SK-N-SH (cell line): ENCODE results near the gene NLN. TPM values are rescaled to one million over a fixed set of nuclear protein-coding genes. Genes with fewer than 3 reads are reported as not detected.

Experiments used
- CTCF ChIA-PET: fragments of 300-600, 350-600 bp; formaldehyde crosslinking; extraction: SDS; loops from one replicate; lab custom pipeline; 2021; lab: Yijun Ruan, JAX
- POLR2A ChIA-PET: fragments of 350-600 bp; sonication (Branson Sonifier 250); formaldehyde crosslinking; extraction: SDS; loops from one replicate; lab custom pipeline; 2020; ENCODE audit warnings: antibody characterized with exemption, inconsistent platforms; lab: Yijun Ruan, JAX
- DNase-seq: peaks from one replicate; pipeline ENCODE4 v3.0.0; 2012
- H2AFZ ChIP-seq: fragments of 200-600 bp; sonication (generic); 2 replicates; pipeline ENCODE4 v1.8.1; 2016; ENCODE audit warnings: antibody characterized with exemption, mild to moderate bottlenecking, low read depth
- H3F3A ChIP-seq: fragments of 200-600 bp; sonication (generic); replicated peaks from 2 replicates; pipeline ENCODE3; 2016; ENCODE audit warnings: antibody characterized with exemption, mild to moderate bottlenecking; ENCODE audit not compliant: insufficient read depth
- H3K27ac ChIP-seq, 2 experiments: fragments of 200-500 bp in 1 of 2; fragments of 200-600 bp in 1 of 2; sonication (Bioruptor generic) in 1 of 2; sonication (generic), shearing (Covaris generic) in 1 of 2; 2 replicates each; pipeline versions ENCODE4 v1.5.1 to v1.6.1; 2014 to 2016; ENCODE audit warnings: low read depth in 2 of 2, inconsistent platforms in 1 of 2, low read length in 1 of 2, mild to moderate bottlenecking in 1 of 2, mixed read lengths in 1 of 2
- H3K27me3 ChIP-seq: fragments of 200-600 bp; sonication (generic), shearing (Covaris generic); 2 replicates; pipeline ENCODE4 v1.6.1; 2016; ENCODE audit warnings: mixed run types; ENCODE audit not compliant: insufficient read depth
- H3K36me3 ChIP-seq, 2 experiments: fragments of 200-500 bp in 1 of 2; fragments of 200-600 bp in 1 of 2; sonication (Bioruptor generic) in 1 of 2; sonication (generic) in 1 of 2; replicated peaks in 1 of 2; 2 replicates each; pipeline versions ENCODE3 to v1.5.1; 2014 to 2016; ENCODE audit warnings: low read length in 1 of 2, mild to moderate bottlenecking in 1 of 2; ENCODE audit not compliant: insufficient read depth in 2 of 2, control insufficient read depth in 1 of 2
- H3K4me1 ChIP-seq, 2 experiments: fragments of 200-500 bp in 1 of 2; fragments of 200-600 bp in 1 of 2; sonication (Bioruptor generic) in 1 of 2; sonication (generic), shearing (Covaris generic) in 1 of 2; 2 replicates each; pipeline versions ENCODE4 v1.5.1 to v1.6.1; 2014 to 2016; ENCODE audit warnings: low read depth in 1 of 2, low read length in 1 of 2, mixed run types in 1 of 2; ENCODE audit not compliant: insufficient read depth in 2 of 2, control insufficient read depth in 1 of 2
- H3K4me2 ChIP-seq: fragments of 200-600 bp; sonication (generic), shearing (Covaris generic); 2 replicates; pipeline ENCODE4 v1.6.1; 2017; ENCODE audit warnings: mixed run types
- H3K4me3 ChIP-seq, 2 experiments: fragments of 200-500 bp in 1 of 2; fragments of 200-600 bp in 1 of 2; sonication (Bioruptor generic) in 1 of 2; sonication (generic), shearing (Covaris generic) in 1 of 2; 2 replicates each; pipeline versions ENCODE4 v1.5.1 to v1.8.1; 2014 to 2016; ENCODE audit warnings: low read depth in 2 of 2, inconsistent platforms in 1 of 2, low read length in 1 of 2, mild to moderate bottlenecking in 1 of 2, mixed read lengths in 1 of 2, moderate library complexity in 1 of 2
- H3K79me2 ChIP-seq: fragments of 200-600 bp; sonication (generic); 2 replicates; pipeline ENCODE4 v1.8.1; 2017; ENCODE audit warnings: mild to moderate bottlenecking; ENCODE audit not compliant: insufficient read depth
- H3K9ac ChIP-seq: fragments of 200-600 bp; sonication (generic); 2 replicates; pipeline ENCODE4 v1.6.1; 2017; ENCODE audit warnings: mixed run types
- H3K9me2 ChIP-seq: fragments of 200-600 bp; sonication (generic); 2 replicates; pipeline ENCODE4 v1.6.1; 2017; ENCODE audit warnings: mixed run types
- H3K9me3 ChIP-seq: fragments of 200-600 bp; sonication (generic); 2 replicates; pipeline ENCODE4 v1.6.1; 2017; ENCODE audit warnings: mixed run types, mild to moderate bottlenecking, moderate library complexity
- H4K20me1 ChIP-seq: fragments of 200-600 bp; sonication (generic); 2 replicates; pipeline ENCODE4 v1.6.1; 2017; ENCODE audit warnings: mild to moderate bottlenecking, mixed run types; ENCODE audit not compliant: insufficient read depth
- CHD2 ChIP-seq: fragments of 150-350 bp; IDR thresholded peaks from 2 replicates; pipeline ENCODE4 v1.6.1; 2018; ENCODE audit warnings: low read length; ENCODE audit not compliant: partially characterized antibody
- EP300 ChIP-seq, 2 experiments: IDR thresholded peaks; 2 replicates each; pipeline versions ENCODE4 v1.4.0 to v1.6.1; 2012; ENCODE audit warnings: borderline replicate concordance in 1 of 2, low read depth in 1 of 2, low read length in 1 of 2
- IRF3 ChIP-seq: fragments of 150-350 bp; IDR thresholded peaks from 2 replicates; pipeline ENCODE4 v1.6.1; 2016; ENCODE audit warnings: mild to moderate bottlenecking, low read depth, low read length
- MAX ChIP-seq: IDR thresholded peaks from 2 replicates; pipeline ENCODE4 v1.4.0; 2012; ENCODE audit warnings: low read depth
- TEAD4 ChIP-seq: IDR thresholded peaks from 2 replicates; pipeline ENCODE4 v1.4.0; 2012; ENCODE audit warnings: mild to moderate bottlenecking, borderline replicate concordance; ENCODE audit not compliant: insufficient read depth
- WGBS: methylation state at CpG from one replicate; pipeline ENCODE4 v1.1.6; 2017; ENCODE audit warnings: low lambda C conversion rate; 5-methylcytosine and 5-hydroxymethylcytosine counted together
- polyA plus RNA-seq, 3 experiments: library from polyadenylated mRNA; depleted of rRNA; stranded (reverse); fragments of >200 nt; gene quantifications; 2 replicates each; pipeline ENCODE4 v1.2.3, GENCODE V29; 2012
- TF ChIP-seq, protein P1 (sequence below): IDR thresholded peaks from 2 replicates; pipeline ENCODE4; 2012
- TF ChIP-seq, protein P2 (sequence below): fragments of 200-600 bp; sonication (generic); IDR thresholded peaks from 2 replicates; pipeline ENCODE4 v1.6.1; 2017; ENCODE audit warnings: antibody characterized with exemption, mild to moderate bottlenecking, moderate library complexity

NLN gene
- polyA plus RNA-seq, 1 of the 3 experiments (the other 2 are of a cell fraction), result 17.1 TPM

DNA sequence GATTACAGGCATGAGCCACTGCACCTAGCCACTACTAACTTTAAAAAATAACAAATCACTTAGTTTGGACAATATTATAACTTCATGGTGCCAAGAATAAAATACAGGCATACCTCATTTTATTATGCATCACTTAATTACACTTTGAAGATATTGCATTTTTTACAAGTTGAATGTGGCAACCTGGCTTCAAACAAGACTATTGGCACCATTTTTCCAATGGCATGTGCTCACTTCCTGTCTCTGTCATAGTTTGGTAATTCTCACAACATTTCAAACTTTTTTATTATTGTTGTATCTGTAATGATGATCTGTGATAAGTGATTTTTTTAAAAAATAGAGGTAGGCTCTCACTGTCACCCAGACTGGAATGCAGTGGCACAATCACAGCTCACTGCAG, 154.5 kb downstream of the NLN start (continued):
- TF ChIP-seq, protein P1, sequence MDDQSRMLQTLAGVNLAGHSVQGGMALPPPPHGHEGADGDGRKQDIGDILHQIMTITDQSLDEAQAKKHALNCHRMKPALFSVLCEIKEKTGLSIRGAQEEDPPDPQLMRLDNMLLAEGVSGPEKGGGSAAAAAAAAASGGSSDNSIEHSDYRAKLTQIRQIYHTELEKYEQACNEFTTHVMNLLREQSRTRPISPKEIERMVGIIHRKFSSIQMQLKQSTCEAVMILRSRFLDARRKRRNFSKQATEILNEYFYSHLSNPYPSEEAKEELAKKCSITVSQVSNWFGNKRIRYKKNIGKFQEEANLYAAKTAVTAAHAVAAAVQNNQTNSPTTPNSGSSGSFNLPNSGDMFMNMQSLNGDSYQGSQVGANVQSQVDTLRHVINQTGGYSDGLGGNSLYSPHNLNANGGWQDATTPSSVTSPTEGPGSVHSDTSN, result no peak

- Histone ChIP-seq H3K79me2 (no peaks in the 10 kb centered on the region), H3K4me2 (no peak overlapping the region), H3K9me3 (0 out of 2 replicates have a peak, but pooled peaks cover 6% of the 10 kb centered on the region), H3K9ac (no peak overlapping the region), H3K4me3 (no peak overlapping the region), H3F3A (peaks cover 33% of the 10 kb centered on the region), H2AFZ (no peak overlapping the region), H3K9me2 (no peaks in the 10 kb centered on the region), H3K27me3 (no peaks in the 10 kb centered on the region), H3K4me1 (0 out of 4 replicates have a peak, but pooled peaks cover 0 to 5% of the 10 kb centered on the region in 2 experiments), H3K27ac (no peak overlapping the region), H3K36me3 (no peaks in the 10 kb centered on the region), H4K20me1 (no peaks in the 10 kb centered on the region)
- TF ChIP-seq MAX, result no peak
- TF ChIP-seq, protein P1, result no peak
- TF ChIP-seq TEAD4, result no peak
- TF ChIP-seq EP300 (IDR thresholded peaks at IDR 0.05; ENCODE audit: borderline replicate concordance in 1 of 2, low read depth in 1 of 2, low read length in 1 of 2), result no peak
- no peak for TF ChIP-seq CHD2
- TF ChIP-seq IRF3, result no peak
- TF ChIP-seq, protein P2, sequence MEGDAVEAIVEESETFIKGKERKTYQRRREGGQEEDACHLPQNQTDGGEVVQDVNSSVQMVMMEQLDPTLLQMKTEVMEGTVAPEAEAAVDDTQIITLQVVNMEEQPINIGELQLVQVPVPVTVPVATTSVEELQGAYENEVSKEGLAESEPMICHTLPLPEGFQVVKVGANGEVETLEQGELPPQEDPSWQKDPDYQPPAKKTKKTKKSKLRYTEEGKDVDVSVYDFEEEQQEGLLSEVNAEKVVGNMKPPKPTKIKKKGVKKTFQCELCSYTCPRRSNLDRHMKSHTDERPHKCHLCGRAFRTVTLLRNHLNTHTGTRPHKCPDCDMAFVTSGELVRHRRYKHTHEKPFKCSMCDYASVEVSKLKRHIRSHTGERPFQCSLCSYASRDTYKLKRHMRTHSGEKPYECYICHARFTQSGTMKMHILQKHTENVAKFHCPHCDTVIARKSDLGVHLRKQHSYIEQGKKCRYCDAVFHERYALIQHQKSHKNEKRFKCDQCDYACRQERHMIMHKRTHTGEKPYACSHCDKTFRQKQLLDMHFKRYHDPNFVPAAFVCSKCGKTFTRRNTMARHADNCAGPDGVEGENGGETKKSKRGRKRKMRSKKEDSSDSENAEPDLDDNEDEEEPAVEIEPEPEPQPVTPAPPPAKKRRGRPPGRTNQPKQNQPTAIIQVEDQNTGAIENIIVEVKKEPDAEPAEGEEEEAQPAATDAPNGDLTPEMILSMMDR, result no peak
- WGBS, result 92% methylated on average over 4 of the region's 4 CpGs
- no peak for DNase-seq
- ChIA-PET CTCF (no interaction called here), POLR2A (no interaction called here)
Observed at GRCh38 chr5:65876970-65877369, 155.0 kb downstream of the NLN start.

Other genes starting within 250 kb of the NLN start
- gene ADAMTS6, start 240.3 kb upstream of the NLN start, polyA plus RNA-seq (2012; rRNA removed), result 15.0 and 25.8 TPM in 2 replicates
- gene CENPK, start 159.0 kb upstream of the NLN start, polyA plus RNA-seq (2012; rRNA removed), result 5.4 and 11.3 TPM in 2 replicates
- 6.0 and 6.9 TPM in 2 replicates for gene PPWD1, start 158.9 kb upstream of the NLN start, polyA plus RNA-seq (2012; rRNA removed)
- gene TRIM23, start 97.9 kb upstream of the NLN start, polyA plus RNA-seq (2012; rRNA removed), result 5.3 and 5.6 TPM in 2 replicates
- gene SHLD3, start 97.2 kb upstream of the NLN start, polyA plus RNA-seq (2012; rRNA removed), result 2.4 and 3.8 TPM in 2 replicates
- 10.7 and 18.2 TPM in 2 replicates for gene TRAPPC13, start 97.2 kb upstream of the NLN start, polyA plus RNA-seq (2012; rRNA removed)
- gene SGTB, start 96 bp upstream of the NLN start, polyA plus RNA-seq (2012; rRNA removed), result 3.5 and 4.9 TPM in 2 replicates
- gene ERBIN, start 204.4 kb downstream of the NLN start, polyA plus RNA-seq (2012; rRNA removed), result 10.3 and 14.0 TPM in 2 replicates